ENCODE results near the gene FAT2.

DNA sequence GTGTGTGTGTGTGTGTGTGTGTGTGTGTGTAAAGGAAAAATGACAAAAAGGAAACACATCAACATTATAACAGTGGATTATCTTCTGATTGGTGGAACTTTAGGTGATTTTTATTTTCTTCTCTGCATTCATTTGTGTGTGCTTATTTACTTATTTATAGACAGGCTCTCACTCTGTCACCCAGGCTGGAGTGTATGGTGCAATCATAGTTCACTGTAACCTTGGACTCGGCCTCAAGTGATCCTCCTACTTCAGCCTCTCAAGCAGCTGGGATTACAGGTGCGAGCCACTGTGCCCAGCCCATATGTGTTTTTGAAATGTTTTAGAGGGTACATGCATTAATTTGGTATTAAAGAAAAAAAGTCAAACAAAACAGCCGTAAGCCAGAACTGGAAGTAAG lies 39.1 kb downstream of the FAT2 start:
- TF ChIP-seq POLR2A (IDR thresholded peaks at IDR 0.05): no peak
- no peak for TF ChIP-seq CTCF (IDR thresholded peaks at IDR 0.05)
